Forelimb muscle (tissue), 1 donor: ENCODE data around the gene ANKRD40. TPM values are rescaled to one million over a fixed set of nuclear protein-coding genes. Genes with fewer than 3 reads are reported as not detected.
"Not testable (repeated sequence)": the region's sequence is repeated elsewhere in the genome, so short reads cannot be mapped to it uniquely, and the experiment has no call there.

ENCODE experiments used
- DNase-seq: peaks from one replicate; pipeline ENCODE4 v3.0.0-alpha.2; 2013; ENCODE audit warnings: low read depth
- polyA plus RNA-seq: library from polyadenylated mRNA; unstranded; fragments of 120-200 nt; gene quantifications from one replicate; pipeline ENCODE4 v1.2.1, GENCODE V29; 2013; ENCODE audit not compliant: insufficient read length

Gene ANKRD40
- polyA plus RNA-seq, 1 donor: 44.4 TPM

DNA sequence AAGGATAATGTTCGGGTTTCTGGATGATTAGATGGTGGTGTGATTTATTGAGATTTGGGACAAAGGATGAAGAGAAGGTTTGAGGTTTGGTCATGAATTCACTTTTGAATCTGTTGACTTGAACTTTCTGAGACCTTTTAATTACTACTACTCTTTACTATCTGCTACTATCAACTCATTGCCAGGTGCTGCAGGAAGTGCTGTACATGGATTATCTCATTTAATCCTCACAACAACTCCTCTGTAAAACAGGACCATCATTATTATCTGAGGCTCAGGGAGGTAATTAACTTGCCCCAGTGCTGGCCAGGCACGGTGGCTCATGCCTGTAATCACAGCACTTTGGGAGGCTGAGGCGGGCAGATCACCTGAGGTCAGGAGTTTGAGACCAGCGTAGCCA lies 2.9 kb upstream of the ANKRD40 start:
- DNase-seq: no peak

DNA sequence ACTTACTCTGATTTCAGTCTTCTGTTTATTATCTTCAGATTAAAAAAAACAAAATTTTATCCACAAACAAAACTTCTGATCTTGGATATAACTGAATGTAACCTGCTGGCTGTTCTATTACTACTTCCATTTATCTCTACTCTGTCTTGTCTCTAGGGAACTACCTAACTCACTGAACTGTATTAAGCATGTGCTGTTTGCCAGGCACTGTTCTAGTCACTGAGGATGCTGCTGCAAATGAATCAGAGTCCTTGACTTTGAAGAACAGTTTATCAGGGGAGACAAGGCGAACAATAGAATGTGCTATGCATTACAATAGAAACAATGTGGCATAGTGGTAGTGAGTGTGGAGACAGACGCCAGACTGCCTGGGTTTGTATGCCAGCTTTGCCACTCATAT lies 2.3 kb upstream of the ANKRD40 start:
- DNase-seq: no peak

DNA sequence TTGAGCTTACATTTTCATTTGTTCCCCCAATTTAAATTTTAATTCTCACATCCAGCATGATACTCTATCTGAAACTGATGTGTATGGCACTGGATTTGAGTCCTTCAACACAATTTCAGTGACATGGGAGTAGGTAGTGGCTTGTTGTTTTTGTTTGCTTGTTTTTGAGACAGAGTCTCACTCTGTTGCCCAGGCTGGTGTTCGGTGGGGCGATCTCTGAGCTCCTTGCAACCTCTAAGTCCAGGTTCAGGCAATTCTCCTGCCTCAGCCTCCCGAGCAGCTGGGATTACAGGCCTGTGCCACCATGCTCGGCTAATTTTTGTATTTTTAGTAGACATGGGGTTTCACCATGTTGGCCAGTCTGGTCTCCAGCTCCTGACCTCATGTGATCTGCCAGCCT lies 1.3 kb upstream of the ANKRD40 start:
- DNase-seq: not testable (repeated sequence)

DNA sequence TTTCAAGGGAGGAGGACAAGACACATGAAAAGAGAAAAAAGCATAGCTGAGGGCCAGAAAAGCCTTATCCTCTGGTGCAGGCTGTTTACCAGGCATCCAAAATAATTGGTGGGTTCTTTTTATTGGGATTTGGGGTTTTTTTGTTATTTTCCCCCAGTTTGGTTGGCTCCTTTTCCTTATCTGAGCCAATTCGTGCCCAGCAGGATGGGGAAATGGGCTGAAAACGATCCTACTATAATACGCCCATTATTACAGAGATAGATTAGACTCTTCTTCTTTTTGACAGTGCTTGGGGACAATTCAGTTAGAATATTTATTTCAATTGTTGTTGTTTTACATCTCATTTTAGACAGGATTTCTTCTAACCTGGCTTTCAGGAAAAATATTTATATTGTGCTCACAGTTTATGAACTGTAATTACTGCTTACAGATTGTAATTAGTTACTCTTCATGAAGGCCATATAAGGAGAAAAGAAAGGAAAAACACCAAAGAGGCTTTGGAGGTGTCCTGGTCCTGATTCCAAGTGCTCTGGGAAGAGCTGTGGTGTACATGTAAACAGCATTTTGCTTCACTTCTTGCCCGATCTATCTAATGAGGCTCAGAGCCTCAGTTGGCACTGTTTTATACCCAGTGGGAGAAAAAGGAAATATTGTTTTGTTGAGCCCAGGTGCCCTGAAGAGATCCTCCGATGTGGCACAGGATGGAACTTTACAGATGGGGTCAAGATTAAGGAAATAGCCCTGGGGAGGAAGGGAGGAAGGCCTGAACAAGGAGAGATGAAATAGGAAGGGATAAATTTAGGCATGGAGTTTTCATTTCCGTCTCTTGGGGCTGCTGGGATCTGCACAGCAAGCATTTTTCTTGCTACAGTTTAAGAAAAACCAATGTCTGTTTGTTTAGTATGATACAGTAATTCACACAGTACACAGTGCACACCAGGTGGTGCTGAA lies 611 bp upstream of the ANKRD40 start:
- DNase-seq: no peak

DNA sequence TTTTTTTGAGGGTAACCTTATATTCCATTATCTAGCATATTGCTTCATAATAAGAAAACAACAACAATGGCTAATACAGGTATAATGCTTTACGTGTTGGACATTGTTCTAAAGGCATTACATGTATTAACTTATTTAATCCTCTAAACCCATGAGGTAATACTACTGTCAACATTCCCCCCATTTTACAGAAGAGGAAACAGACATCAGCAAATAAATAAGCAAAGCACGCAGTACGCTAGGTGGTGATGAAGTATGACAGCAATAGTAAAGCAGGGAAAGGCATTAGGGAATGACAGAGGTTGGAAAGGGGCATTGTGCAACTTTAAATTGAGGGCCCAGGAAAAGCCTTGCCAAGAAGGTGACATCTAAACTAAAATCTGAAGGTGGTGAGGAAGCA lies 4.6 kb downstream of the ANKRD40 start:
- no peak for DNase-seq

DNA sequence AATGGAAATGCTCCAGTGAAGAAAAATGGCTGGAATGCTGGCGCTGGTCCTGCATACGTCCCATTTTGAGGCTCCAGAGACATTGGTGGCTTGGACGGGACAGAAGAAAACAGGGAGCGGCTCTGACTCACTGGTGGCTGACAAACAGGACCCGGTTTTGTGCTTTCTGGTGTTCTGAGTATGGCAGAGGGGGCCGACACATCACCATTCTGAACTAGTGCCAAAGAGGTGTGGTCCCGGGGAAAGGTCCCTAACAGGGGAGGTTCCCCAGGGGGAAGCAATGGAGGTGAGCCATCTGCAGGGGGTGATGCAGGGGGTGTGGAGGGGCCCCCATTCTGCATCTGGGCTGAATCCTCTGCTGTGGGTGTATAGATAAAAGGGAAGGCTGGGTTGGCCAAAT lies 8.3 kb downstream of the ANKRD40 start:
- no peak for DNase-seq

DNA sequence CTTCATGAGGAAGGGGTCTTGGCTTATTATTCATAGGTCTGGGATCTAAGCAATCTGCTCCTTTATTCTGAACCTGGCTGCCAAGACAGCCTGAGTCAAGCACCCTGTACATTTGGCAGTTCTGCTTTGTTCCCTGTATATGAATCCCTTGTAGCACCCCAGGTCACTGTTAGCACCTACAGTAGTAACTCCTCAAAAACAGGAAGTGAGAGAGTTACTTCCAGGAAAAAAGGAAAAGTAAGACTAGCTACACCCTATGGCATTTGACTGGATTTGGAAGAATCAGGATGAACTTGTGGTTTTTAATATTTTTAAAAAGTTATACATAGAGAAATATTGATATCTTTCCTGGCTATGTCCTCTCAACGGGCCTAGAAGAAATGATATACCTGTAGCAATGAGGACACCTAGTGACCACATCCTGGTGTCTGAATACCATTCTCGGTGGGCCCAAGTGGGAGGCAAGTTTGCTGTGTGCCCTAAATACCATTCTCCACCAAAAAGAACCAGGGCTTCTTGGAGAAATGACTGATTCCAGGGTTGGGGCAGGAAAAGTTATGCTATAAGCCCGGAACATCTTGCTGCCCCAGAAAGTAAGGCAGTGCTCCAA lies 9.9 kb downstream of the ANKRD40 start:
- no peak for DNase-seq

DNA sequence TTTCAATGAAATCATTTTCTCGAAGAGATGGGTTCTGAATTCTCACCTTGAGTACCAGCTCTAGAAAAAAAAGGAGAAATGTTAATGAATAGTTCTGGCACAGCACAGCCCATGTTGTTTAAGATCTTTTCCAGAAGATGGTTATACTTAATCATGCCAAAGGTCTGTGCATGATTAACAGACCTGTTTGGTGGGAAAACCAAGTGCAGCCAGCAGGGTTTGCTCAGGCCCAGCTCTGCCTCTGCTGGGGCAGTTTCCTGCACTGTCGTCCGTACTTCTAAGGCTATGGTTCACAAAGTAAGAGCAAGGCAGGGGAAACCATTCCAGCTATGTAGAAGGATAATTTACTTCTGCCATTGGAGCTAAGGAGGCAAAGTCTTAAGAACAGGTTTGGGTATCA lies 10.7 kb downstream of the ANKRD40 start:
- no peak for DNase-seq

DNA sequence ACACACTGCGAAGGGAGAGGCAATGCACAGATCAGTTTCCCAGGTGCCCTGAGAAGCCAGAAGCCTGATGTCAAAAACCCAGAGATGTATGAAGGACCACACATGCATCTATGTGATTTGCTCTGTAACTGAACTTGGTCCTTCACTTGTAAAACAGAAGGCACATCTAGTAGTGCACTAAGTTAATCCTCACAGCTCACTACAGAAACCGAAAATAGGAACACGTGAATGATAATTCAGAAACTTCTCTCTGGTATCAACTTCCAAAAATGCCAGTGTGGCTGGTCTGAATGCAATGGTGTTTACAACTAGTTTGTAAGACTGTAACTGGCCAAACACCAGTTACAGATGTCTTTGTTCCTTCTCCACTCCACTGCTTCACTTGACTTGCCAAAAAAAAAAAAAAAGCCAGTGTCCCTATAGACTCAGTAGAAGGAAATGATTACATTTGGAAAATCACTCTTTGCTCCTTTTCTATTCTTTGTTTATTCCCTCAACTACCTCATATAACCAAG lies 11.3 kb downstream of the ANKRD40 start:
- no peak for DNase-seq

DNA sequence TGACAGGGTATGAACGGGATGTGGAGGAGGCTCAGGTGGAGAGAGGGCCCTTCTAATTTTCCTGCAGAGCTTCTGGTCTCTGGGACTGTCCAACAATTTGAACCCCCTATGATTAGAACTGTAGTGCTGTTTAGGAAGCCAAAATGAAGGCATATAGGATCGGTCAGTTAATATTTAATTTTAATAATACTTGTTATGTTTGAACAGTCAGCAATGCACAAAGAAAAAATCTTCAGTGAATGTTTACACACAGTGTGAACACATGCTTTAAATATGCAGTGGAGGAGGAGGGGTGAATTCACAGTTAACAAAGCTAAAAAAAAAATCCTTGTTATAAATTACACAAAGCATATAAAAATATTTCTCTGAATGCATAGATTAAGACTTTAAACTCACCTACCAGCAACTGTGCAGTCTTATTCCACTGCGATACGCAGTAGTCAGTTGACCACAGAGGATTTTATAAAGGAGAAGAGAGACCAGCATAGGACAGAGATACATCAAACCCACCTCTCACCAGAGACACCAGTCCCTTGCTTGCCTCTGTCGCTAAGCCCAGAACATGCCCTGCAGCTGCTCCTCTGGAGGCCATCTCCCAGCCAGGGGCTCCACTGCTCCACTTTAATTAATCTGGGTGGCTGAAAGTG lies 14.6 kb downstream of the ANKRD40 start:
- no peak for DNase-seq

DNA sequence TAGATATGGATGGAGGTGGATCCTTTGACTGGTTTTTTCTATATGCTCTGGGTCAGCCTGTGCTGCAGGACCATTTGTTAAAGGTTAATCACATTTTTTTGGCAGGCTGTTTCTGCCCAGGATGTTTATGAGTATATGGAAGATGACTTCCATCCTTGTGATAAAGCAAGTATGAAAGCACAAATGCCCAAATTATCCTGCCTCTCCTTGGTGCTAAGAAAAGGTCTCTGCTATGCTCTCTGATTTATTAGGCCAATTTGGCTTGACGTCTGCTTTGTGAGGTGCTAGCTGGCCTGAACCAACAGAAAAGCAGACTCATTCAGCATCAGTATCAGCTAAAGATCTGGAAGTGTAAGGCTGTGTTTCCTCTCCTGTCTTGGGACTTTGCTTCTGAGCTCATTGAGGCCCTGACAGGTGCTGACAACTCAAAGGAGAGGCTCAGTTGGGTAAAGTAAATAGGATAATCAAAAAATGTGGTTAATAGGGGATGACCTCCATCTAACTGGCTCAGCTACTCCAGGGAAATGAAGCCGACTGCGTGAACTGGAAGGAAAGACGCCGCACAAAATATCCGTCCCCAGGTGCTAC lies 15.2 kb downstream of the ANKRD40 start:
- no peak for DNase-seq

DNA sequence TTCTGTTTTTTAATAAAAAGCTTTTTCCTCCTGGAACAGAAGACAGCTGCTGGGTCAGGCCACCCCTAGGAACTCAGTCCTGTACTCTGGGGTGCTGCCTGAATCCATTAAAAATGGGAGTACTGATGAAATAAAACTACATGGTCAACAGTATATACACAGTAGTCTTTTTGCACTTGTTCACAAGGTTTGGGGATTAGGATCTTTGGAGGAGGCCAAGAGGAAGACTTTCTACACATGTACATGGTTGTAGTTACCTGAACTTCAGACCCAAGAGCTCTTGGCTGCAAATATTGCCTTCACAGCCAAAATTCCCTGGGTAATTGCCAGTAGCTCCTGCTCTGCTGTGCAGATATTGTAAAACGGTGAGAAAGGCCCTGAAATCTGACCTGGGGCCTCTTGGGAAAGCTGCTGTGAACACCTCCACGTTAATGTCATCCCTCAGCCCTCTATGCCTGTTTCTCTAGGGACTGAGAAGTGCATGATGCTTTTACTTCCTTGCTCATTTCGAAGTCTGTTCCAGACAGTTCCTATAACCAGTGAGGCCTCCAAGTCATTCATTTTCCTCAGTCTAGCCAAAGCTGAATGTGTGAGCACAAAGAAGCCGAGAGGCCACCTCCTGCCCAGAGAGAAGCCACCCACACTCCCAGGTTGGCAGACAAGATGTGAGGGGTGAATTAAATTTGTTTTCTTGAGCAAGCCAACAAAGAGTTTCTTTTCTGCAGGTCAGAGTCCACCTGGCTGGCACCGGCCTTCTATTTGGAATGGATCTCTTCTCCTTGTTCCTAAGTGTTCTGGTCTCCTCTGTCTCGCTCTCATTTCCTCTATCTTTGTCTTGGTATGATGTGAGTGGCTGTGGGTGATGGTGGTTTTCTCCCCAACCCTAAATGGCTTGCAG lies 15.9 kb downstream of the ANKRD40 start:
- DNase-seq: no peak

DNA sequence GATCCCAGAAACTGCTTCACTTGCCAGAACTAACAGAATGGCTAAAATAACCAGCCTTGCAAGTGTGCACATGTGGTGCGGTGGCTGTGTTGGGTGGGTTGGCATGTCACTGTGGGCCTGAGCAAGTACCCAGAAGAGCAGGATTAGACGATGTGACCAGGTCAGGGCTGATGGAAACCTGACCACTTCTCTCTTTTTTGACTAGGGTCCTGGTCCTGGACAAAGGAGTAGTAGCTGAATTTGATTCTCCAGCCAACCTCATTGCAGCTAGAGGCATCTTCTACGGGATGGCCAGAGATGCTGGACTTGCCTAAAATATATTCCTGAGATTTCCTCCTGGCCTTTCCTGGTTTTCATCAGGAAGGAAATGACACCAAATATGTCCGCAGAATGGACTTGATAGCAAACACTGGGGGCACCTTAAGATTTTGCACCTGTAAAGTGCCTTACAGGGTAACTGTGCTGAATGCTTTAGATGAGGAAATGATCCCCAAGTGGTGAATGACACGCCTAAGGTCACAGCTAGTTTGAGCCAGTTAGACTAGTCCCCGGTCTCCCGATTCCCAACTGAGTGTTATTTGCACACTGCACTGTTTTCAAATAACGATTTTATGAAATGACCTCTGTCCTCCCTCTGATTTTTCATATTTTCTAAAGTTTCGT lies 16.7 kb downstream of the ANKRD40 start:
- no peak for DNase-seq

DNA sequence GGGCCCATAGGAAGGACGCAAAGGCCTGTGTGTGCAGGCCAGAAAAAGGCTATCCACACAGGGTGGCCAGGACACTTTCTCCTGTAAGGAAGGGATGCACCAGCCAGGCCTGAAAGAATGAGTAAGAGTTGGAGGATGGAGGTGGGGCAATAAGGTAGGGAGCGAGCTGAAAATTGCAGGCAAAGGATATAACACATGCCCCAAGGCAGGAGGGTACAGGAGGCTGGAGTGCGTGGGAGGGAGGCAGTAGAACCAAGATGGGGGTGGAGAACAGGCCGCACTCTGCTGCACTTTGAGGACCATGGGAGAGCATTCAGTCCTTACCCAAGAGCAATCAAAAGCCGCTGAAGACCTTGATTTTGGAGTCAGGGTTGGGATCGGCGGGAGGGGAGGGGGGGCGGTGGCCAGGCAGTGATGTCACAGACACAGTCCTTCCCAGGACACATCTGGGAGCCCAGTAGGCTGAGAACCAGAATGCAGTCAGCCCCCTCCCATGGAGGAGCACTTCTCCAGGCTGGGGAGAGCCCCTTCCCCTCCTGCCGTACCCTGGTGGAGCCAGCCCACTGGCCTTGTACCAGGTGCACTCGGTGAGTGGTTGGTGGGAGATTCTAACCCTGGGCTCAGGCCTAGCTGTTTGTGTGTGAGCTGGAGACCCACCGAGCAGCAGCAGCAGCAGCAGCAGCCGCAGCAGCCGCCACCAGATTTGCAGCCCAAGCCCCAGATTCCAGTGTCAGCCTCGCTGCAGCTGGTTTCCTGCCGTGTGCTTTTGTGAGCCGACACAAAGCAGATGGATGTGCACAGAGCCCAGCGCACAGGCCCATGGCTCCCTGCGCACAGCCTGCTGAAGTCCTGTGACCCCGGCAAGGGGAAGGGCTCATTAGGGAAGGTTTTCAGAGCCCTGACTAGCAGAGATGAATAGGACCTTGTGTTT lies 17.5 kb downstream of the ANKRD40 start:
- DNase-seq: no peak

DNA sequence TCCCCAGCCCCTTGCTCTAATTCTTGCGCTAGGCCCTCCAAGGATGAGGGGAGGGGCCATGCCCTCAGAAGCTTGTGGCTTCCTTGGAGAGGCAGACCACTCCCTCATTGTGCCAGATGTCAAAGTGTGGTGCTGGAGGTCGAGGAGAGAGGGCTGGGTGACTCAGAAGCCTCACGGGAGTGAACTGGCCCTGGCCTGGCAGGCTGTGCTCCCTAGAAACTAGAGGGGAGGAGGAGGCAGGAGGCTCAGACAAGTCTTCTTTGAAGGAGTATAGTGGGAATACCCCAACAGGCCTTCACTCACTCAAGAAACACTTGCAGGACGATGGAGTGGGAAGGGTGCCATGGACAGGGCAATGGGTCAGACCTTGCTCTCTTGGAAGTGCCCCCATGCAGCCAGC lies 18.5 kb downstream of the ANKRD40 start:
- no peak for DNase-seq

DNA sequence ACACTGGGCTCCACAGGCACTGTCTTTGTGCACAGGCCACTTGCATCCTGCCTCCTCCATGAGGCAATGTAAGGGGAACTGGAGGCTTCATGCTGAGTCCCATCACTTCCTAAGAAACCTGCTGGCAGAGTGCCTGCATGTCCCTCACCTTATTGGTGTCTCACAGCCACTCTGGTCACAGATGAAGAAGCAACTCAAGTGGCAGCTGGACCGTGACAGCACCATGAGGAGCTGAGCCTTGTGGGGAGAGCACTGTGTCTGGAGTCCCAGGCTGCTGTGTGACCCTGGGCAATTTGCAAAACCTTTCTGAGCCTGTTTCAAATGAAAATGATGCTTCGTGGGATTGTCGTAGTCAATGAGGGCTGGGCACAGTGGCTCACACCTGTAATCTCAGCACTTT lies 19.5 kb downstream of the ANKRD40 start:
- DNase-seq: no peak

DNA sequence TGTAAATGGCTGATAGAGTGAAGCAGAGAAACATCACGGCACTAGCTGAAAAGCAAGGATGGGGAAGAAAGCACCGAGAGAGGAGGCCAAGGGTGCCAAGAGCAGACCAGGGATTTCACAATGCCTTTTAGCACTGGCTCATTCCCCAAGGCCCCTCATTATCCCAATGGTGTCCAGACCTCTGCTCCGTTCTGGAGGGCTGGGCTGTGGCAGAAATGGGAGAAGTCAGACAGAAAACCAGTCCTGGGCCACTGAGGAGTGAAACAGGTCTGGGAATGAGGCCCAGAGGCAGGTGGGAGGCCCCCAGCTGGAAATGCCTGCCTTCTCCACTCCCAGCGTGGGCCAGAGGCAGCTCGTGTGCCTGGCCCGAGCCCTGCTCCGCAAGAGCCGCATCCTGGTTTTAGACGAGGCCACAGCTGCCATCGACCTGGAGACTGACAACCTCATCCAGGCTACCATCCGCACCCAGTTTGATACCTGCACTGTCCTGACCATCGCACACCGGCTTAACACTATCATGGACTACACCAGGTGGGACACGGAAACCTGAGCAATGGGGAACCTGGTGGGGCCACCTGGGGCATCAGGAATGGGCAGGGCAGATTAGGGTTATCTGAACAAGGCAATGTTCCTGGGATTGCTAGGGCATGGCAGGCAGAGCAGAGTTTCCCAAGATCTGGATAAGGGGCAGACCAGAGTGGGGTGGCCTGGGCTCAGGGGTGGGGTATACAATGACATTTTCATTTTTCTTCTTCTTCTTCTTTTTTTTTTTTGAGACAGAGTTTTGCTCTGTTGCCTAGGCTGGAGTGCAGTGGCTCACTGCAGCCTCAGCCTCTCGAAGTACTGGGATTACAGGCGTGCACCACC lies 20.3 kb downstream of the ANKRD40 start:
- DNase-seq: no peak

DNA sequence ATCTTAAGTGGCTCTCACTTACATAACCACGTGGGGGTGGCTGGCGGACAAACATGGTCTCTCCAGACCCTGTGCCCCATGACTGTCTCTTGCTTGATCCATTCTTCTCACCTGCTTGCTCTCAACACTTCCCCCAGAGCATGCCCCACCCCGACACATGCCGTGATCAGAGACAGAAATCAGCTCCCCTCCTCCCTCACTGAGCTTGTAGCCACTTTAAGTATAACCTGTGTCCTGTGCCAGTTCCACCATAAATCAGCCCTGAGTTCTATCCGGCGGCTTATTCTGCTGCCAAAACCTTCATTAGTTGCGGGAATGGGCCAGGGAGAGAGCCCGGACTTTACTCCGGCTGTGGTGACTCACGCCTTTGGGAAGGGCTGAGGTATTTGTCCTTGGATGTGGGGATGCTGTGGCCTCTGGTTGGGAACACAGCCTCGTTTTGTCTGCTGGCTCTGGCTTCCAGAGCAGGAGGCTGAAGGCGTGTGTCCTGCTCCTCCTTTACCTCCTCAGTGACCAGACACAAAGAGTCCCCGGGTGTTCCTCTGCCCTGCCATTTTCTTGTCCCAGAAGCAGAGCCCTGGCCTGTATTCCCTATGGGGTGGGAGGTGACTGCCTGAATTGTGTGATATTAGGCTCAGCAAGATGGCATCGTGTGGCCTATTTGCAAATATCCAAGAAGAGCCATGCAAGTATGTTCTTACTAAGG lies 21.1 kb downstream of the ANKRD40 start:
- DNase-seq: no peak
